ENCODE data around the gene PCDHA6. TPM values are rescaled to one million over a fixed set of nuclear protein-coding genes. Genes with fewer than 3 reads are reported as not detected.
"Not testable (repeated sequence)": the region's sequence is repeated elsewhere in the genome, so short reads cannot be mapped to it uniquely, and the experiment has no call there.

PCDHA6 gene
- total RNA-seq, 1 donor from 2014 or later: 2.0 TPM

DNA sequence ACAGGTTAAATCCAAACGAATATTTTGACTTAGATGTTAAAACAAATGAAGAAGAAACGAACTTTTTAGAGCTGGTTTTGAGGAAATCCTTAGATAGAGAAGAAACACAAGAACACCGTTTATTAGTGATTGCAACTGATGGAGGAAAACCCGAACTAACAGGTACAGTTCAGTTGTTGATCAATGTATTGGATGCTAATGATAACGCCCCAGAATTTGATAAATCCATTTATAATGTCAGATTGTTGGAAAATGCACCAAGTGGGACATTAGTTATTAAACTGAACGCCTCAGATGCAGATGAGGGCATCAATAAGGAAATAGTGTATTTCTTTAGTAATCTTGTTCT, 5.5 kb upstream of the PCDHA6 start:
- no peak for DNase-seq (ENCODE audit: low spot score)

DNA sequence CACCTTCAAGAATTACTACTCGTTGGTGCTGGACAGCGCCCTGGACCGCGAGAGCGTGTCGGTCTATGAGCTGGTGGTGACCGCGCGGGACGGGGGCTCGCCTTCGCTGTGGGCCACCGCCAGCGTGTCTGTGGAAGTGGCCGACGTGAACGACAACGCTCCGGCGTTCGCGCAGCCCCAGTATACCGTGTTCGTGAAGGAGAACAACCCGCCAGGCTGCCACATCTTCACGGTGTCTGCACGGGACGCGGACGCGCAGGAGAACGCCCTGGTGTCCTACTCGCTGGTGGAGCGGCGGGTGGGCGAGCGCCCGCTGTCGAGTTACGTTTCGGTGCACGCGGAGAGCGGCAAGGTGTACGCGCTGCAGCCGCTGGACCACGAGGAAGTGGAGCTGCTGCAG, 4.8 kb upstream of the PCDHA6 start:
- DNase-seq (ENCODE audit: low spot score): not testable (repeated sequence)

DNA sequence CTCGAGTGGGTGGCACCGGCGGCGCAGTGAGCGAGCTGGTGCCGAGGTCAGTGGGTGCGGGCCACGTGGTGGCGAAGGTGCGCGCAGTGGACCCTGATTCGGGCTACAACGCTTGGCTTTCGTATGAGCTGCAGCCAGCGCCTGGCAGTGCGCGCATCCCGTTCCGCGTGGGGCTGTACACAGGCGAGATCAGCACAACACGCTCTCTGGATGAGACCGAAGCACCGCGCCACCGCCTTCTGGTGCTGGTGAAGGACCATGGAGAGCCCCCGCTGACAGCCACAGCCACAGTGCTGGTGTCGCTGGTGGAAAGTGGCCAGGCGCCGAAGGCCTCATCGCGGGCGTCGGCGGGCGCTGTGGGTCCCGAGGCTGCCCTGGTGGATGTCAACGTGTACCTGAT, 4.3 kb upstream of the PCDHA6 start:
- DNase-seq (ENCODE audit: low spot score): no peak

DNA sequence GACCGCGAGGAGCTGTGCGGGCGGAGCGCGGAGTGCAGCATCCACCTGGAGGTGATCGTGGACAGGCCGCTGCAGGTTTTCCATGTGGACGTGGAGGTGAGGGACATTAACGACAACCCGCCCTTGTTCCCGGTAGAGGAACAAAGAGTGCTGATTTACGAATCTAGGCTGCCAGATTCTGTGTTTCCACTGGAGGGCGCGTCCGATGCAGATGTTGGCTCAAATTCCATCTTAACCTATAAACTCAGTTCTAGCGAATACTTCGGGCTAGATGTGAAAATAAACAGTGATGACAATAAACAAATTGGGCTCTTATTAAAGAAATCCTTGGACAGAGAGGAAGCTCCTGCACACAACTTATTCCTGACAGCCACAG, 590 bp downstream of the PCDHA6 start:
- DNase-seq (ENCODE audit: low spot score): no peak

DNA sequence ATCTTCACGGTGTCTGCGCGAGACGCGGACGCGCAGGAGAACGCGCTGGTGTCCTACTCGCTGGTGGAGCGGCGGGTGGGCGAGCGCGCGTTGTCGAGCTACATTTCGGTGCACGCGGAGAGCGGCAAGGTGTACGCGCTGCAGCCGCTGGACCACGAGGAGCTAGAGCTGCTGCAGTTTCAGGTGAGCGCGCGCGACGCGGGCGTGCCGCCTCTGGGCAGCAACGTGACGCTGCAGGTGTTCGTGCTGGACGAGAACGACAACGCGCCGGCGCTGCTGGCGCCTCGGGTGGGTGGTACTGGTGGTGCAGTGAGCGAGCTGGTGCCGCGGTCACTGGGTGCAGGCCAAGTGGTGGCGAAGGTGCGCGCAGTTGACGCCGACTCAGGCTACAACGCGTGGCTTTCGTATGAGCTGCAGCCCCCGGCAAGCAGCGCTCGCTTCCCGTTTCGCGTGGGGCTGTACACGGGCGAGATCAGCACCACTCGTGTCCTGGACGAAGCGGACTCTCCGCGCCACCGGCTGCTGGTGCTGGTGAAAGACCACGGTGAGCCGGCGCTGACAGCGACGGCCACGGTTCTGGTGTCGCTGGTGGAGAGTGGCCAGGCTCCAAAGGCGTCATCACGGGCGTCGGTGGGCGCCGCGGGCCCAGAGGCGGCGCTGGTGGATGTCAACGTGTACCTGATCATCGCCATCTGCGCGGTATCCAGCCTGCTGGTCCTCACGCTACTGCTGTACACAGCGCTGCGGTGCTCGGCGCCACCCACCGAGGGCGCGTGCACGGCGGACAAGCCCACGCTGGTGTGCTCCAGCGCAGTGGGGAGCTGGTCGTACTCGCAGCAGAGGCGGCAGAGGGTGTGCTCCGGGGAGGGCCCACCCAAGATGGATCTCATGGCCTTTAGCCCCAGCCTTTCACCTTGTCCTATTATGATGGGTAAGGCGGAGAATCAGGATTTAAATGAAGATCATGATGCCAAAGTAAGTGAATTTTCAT, 2.0 kb downstream of the PCDHA6 start:
- DNase-seq (ENCODE audit: low spot score): not testable (repeated sequence)

DNA sequence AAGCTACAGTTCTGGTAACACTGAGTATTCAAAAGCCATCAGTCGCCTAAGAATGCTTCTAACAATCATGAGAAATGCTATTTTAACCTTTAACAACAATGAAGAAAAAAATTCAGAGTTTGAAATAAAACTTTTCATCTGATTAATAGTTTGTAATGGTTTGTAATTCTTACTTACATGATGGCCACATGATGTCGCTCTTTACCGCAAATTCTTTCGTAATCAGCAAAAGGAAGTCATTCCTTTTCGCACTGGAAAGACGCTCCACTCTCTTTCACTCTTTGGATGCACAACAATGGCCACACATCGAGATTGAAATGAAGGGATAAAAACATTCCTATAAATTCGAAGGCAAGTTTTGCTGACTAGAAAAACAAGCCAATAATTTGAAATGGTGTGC, 6.2 kb downstream of the PCDHA6 start, which contains the start of gene PCDHA7:
PCDHA7 (plus strand) TSS at position 277 of the 400 bp plus-strand sequence; CDS start at position 392, 115 bp downstream.
- no peak for DNase-seq (ENCODE audit: low spot score)

DNA sequence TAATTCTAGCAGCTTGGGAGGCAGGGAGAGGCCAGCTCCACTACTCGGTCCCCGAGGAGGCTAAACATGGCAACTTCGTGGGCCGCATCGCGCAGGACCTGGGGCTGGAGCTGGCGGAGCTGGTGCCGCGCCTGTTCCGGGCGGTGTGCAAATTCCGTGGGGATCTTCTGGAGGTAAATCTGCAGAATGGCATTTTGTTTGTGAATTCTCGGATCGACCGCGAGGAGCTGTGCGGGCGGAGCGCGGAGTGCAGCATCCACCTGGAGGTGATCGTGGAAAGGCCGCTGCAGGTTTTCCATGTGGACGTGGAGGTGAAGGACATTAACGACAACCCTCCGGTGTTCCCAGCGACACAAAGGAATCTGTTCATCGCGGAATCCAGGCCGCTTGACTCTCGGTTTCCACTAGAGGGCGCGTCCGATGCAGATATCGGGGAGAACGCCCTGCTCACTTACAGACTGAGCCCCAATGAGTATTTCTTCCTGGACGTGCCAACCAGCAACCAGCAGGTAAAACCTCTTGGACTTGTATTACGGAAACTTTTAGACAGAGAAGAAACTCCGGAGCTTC, 6.8 kb downstream of the PCDHA6 start:
- DNase-seq (ENCODE audit: low spot score): not testable (repeated sequence)

DNA sequence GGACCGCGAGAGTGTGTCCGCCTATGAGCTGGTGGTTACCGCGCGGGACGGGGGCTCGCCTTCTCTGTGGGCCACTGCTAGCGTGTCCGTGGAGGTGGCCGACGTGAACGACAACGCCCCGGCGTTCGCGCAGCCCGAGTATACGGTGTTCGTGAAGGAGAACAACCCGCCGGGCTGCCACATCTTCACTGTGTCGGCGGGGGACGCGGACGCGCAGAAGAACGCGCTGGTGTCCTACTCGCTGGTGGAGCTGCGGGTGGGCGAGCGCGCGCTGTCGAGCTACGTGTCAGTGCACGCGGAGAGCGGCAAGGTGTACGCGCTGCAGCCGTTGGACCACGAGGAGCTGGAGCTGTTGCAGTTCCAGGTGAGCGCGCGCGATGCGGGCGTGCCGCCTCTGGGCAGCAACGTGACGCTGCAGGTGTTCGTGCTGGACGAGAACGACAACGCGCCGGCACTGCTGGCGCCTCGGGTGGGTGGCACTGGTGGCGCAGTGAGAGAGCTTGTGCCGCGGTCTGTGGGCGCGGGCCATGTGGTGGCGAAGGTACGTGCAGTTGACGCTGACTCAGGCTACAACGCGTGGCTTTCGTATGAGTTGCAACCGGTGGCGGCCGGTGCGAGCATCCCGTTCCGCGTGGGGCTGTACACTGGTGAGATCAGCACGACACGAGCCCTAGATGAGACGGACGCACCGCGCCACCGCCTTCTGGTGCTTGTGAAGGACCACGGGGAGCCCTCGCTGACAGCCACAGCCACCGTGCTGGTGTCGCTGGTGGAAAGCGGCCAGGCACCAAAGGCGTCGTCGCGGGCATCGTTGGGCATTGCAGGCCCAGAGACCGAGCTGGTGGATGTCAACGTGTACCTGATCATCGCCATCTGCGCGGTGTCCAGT, 8.1 kb downstream of the PCDHA6 start:
- no peak for DNase-seq (ENCODE audit: low spot score)

DNA sequence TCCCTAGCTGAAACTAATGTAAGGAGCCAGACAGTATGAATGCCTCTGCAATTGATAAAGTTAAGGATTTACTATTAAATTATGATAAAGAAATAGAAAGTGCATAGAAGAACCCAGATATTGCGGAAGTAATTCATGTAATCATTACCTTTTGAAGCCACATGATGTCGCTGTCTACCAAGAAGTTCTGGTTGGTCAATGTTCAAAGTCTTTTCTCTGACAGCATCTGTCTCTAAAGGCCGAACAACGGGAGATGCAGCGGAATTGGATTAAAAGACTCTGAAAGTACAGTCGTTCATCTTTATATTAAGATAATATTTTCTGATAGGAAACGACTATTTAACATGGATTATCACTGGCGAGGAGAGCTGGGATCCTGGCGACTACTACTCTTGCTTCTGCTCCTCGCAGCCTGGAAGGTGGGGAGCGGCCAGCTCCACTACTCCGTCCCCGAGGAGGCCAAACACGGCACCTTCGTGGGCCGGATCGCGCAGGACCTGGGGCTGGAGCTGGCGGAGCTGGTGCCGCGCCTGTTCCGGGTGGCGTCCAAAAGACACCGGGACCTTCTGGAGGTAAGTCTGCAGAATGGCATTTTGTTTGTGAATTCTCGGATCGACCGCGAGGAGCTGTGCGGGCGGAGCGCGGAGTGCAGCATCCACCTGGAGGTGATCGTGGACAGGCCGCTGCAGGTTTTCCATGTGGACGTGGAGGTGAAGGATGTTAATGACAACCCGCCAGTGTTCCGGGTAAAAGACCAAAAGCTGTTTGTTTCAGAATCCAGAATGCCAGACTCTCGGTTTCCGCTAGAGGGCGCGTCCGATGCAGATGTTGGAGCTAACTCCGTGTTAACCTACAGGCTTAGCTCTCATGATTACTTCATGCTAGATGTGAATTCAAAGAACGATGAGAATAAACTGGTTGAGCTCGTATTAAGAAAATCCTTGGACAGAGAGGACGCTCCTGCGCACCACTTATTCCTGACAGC, 13.5 kb downstream of the PCDHA6 start, which contains the start of gene PCDHA8:
PCDHA8 (plus strand) TSS at position 210 of the 985 bp plus-strand sequence; CDS start at position 345, 135 bp downstream.
- no peak for DNase-seq (ENCODE audit: low spot score)

DNA sequence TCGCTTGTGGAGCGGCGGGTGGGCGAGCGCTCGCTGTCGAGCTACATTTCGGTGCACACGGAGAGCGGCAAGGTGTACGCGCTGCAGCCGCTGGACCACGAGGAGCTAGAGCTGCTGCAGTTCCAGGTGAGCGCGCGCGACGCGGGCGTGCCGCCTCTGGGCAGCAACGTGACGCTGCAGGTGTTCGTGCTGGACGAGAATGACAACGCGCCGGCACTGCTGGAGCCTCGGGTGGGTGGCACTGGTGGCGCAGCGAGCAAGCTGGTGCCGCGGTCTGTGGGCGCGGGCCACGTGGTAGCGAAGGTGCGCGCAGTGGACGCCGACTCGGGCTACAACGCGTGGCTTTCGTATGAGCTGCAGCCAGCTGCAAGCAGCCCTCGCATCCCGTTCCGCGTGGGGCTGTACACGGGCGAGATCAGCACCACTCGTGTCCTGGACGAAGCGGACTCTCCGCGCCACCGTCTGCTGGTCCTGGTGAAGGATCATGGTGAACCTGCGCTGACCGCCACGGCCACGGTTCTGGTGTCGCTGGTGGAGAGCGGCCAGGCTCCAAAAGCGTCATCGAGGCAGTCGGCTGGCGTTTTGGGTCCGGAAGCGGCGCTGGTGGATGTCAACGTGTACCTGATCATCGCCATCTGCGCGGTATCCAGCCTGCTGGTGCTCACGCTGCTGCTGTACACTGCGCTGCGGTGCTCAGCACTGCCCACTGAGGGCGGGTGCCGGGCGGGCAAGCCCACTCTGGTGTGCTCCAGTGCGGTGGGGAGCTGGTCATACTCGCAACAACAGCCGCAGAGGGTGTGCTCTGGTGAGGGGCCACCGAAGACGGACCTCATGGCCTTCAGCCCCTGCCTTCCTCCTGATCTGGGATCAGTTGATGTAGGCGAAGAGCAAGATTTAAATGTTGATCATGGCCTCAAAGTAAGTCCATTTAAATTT, 15.3 kb downstream of the PCDHA6 start:
- no peak for DNase-seq (ENCODE audit: low spot score)

DNA sequence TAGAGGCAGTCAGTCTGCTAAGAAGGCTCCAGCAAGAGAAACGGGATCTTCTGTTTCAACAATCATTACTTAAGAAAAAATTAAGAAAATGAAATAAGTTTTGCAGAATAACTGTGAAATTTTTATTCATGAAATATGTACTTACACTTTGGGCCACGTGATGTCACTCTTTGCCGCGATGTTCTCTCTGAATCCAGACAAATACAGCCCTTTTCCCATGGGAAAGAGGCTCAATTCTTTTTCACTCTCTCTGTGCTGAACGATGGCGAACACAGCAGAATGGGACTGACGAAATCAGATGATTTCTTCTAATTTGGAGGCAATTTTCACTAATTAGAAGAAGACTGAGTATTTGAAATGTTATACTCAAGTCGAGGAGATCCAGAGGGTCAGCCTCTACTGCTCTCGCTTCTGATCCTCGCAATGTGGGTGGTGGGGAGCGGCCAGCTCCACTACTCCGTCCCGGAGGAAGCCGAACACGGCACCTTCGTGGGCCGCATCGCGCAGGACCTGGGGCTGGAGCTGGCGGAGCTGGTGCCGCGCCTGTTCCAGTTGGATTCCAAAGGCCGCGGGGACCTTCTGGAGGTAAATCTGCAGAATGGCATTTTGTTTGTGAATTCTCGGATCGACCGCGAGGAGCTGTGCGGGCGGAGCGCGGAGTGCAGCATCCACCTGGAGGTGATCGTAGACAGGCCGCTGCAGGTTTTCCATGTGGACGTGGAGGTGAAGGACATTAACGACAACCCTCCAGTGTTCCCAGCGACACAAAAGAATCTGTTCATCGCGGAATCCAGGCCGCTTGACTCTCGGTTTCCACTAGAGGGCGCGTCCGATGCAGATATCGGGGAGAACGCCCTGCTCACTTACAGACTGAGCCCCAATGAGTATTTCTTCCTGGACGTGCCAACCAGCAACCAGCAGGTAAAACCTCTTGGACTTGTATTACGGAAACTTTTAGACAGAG, 20.7 kb downstream of the PCDHA6 start, which contains the start of gene PCDHA9:
PCDHA9 (plus strand) TSS at position 244 of the 964 bp plus-strand sequence; CDS start at position 358, 114 bp downstream.
- not testable (repeated sequence) for DNase-seq (ENCODE audit: low spot score)

DNA sequence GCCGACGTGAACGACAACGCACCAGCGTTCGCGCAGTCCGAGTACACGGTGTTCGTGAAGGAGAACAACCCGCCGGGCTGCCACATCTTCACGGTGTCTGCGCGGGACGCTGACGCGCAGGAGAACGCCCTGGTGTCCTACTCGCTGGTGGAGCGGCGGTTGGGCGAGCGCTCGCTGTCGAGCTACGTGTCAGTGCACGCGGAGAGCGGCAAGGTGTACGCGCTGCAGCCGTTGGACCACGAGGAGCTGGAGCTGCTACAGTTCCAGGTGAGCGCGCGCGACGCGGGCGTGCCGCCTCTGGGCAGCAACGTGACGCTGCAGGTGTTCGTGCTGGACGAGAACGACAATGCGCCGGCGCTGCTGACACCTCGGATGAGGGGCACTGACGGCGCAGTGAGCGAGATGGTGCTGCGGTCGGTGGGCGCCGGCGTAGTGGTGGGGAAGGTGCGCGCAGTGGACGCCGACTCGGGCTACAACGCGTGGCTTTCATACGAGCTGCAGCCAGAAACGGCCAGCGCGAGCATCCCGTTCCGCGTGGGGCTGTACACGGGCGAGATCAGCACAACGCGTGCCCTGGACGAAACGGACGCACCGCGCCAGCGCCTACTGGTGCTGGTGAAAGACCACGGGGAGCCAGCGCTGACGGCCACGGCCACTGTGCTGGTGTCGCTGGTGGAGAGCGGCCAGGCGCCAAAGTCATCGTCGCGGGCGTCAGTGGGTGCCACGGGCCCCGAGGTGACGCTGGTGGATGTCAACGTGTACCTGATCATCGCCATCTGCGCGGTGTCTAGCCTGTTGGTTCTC, 22.3 kb downstream of the PCDHA6 start:
- not testable (repeated sequence) for DNase-seq (ENCODE audit: low spot score)

DNA sequence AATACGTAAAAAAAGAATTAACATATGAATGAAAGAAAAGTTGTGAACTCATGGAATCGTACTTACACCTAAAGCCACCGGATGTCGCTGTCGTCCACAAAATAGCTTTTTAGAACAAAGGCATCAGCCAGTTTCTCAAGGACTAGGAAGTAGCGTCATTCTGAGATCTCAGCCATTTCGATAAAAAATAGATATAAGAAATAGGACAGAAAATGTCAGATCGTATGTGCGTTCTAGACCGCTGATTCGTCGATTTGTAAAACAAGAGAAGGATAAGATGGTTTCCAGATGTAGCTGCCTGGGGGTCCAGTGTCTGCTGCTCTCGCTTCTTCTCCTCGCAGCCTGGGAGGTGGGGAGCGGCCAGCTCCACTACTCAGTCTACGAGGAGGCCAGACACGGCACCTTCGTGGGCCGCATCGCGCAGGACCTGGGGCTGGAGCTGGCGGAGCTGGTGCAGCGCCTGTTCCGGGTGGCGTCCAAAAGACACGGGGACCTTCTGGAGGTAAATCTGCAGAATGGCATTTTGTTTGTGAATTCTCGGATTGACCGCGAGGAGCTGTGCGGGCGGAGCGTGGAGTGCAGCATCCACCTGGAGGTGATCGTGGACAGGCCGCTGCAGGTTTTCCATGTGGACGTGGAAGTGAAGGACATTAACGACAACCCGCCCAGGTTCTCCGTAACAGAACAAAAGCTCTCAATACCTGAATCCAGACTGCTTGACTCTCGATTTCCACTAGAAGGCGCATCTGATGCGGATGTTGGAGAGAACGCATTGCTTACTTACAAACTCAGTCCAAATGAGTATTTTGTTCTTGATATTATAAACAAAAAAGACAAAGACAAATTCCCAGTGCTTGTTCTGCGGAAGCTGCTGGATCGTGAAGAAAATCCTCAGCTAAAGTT, 28.3 kb downstream of the PCDHA6 start, which contains the start of gene PCDHA10:
PCDHA10 (plus strand) TSS at position 126 of the 903 bp plus-strand sequence; CDS start at position 278, 152 bp downstream.
- DNase-seq (ENCODE audit: low spot score): no peak

DNA sequence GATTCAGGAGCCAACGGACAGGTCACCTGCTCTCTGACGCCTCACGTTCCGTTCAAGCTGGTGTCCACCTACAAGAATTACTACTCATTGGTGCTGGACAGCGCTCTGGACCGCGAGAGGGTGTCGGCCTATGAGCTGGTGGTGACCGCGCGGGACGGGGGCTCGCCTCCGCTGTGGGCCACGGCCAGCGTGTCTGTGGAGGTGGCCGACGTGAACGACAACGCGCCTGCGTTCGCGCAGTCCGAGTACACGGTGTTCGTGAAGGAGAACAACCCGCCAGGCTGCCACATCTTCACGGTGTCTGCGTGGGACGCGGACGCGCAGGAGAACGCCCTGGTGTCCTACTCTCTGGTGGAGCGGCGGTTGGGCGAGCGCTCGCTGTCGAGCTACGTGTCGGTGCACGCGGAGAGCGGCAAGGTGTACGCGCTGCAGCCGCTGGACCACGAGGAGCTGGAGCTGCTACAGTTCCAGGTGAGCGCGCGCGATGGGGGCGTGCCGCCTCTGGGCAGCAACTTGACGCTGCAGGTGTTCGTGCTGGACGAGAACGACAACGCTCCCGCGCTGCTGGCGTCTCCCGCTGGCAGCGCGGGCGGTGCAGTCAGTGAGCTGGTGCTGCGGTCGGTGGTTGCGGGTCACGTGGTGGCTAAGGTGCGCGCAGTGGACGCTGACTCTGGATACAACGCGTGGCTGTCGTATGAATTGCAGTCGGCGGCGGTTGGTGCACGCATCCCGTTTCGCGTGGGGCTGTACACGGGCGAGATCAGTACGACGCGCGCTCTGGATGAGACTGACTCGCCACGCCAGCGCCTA, 29.6 kb downstream of the PCDHA6 start:
- no peak for DNase-seq (ENCODE audit: low spot score)

DNA sequence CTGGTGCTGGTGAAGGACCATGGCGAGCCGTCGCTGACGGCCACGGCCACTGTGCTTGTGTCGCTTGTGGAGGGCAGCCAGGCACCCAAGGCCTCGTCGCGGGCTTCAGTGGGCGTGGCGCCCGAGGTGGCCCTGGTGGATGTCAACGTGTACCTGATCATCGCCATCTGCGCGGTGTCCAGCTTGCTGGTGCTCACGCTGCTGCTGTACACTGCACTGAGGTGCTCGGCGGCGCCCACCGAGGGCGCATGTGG, 30.2 kb downstream of the PCDHA6 start:
- no peak for DNase-seq (ENCODE audit: low spot score)

Measured in mucosa of gallbladder (tissue), 1 donor.